G401.6 (cell line): ENCODE data around the gene RGS1.

ENCODE experiments used
- FAIRE-seq: peaks from 2 replicates; lab custom pipeline; 2012; peaks lifted over from hg19 to GRCh38; lab: Jason Lieb, UNC

RGS1 gene

GRCh38 chr1:192581131-192581927, 5.8 kb downstream of the RGS1 start:
- FAIRE-seq: no peak

GRCh38 chr1:192584866-192585265, 9.3 kb downstream of the RGS1 start:
- no peak for FAIRE-seq

GRCh38 chr1:192587386-192588266, 12.1 kb downstream of the RGS1 start:
- no peak for FAIRE-seq

DNA sequence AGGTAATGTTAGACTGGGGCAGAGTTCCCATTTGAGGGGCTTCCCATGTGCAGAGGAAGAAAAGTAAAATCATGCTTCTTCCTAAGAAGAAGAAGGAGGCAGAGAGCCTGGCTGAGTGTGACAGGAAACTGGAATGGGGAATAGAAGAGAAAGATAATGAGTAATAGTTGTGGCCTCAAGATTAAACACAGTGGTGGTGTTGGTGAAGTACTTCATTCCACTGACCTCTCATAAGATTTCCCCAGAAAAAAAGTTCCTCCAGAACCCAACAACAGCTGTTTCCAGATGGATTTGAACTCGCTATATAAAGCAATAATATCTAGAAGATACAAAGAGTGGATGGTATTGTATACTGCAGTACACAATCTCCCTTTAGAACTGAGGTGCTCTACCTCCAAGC, 13.0 kb downstream of the RGS1 start:
- no peak for FAIRE-seq

GRCh38 chr1:192589813-192590212, 14.2 kb downstream of the RGS1 start:
- no peak for FAIRE-seq

DNA sequence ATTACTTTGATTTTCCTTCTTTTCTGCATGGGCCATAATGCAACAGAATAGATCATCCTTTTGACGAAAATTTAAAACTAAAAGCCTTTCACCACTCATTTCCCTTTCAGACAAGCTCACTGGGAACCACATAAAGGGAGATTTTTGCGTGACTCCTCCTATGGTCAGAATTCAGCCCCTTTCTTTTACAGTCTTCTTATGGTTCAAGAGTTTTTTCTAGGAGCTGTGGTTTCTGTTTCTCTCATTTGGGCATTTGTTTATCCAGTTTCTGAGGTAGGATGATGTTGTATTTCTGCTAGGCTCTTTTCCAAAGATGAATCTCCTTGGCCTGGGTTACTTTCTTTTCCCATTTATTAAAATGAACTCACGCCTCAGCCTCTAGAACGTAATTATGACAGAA, 16.9 kb downstream of the RGS1 start:
- FAIRE-seq: no peak

- no peak for FAIRE-seq
These were observed 17.6 kb downstream of the RGS1 start for GRCh38 chr1:192592981-192593708.

GRCh38 chr1:192595299-192595698, 19.7 kb downstream of the RGS1 start:
- no peak for FAIRE-seq

DNA sequence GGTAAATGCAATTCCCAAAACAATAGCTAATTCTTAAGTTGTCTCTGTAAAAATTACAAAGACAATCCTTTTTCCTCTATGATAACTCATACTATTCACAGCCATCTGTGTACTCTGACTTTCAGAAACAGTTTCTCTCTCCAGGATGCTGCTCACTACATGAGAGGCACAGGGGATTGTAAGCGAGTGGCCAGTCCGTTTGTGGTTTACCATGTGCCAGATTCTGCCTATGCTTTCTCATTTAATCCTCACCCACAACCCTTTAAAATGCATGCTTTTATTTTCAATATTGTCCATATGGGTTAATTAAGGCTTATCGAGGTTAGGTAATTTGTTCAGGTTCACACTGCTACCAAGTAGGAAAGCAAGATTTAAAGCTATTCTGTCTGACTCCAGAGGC, 23.0 kb downstream of the RGS1 start:
- FAIRE-seq: no peak

DNA sequence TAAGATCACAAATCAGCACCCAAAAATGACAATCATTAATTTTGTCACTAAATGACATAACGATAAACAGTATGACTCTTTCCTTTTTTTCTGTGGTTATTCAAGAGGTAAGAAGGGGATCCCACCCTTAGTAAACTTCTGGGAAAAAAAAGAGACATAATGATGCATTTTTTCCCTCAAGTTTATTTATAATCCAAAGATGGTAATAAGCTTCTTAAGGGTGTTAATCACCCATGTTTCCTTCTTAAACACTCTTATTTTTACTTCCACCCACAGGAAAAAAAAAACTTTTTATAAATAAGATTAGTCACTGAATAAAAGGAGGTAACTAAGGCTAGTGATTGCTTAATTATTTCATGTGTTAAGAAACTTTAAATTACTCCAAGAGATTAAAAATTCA, 24.7 kb downstream of the RGS1 start:
- FAIRE-seq: peak; percentile 48

DNA sequence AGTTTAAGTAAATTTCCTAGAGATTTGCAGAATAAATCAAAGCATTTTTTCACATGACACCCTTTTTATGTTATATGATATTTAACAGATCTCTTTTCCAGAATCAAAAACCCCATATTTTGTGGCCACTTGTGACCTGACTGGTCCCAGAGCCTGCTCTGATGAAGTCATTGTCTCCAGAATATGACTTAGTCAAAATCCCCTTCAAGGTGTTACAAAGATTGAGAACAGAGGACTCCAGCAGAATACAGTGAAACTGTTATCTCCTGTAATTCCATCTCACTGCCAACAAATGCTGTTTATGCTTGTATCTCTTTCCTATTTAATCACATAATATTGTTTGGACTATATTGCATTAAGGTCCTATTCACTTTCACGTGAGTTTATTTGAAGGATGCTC, 25.6 kb downstream of the RGS1 start:
- FAIRE-seq: peak; percentile 8

DNA sequence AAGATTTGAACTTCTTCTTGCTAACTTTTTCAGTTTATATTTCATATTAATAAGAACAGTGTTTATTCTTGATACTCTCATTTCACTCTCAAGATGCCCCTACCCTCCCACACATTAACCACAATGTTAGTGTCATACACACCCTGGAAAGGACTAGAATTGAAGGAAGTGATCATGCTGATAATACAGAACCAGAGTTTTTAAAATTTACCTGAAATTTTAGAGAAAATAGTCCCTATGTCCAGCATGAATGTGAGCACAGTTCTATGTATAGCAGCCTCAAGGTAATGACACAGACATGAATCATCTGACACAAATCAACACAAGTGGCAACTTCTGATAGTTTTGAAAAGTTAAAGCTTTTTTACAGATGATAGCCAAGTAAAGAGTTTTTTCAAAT, 26.0 kb downstream of the RGS1 start:
- FAIRE-seq: no peak

DNA sequence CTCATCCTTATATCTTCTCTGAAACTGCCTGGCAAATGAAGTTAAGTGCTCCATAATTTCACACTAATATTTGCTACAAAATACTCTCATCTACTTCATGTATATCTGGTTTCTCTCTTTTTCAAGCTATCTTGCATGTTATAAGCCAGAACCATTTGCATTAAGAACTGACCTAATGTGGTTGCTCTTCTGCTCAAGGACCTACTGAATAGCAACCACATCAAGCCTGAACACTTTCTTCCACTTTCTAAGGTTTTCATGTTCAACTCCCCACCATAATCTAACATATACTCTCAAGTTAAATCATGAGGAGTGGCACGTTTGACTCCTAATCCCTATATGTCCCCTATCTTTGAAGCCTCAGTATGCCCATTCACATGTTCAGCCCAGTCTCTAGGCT, 27.2 kb downstream of the RGS1 start:
- FAIRE-seq: no peak

GRCh38 chr1:192603218-192603787, 27.7 kb downstream of the RGS1 start:
- FAIRE-seq: no peak

DNA sequence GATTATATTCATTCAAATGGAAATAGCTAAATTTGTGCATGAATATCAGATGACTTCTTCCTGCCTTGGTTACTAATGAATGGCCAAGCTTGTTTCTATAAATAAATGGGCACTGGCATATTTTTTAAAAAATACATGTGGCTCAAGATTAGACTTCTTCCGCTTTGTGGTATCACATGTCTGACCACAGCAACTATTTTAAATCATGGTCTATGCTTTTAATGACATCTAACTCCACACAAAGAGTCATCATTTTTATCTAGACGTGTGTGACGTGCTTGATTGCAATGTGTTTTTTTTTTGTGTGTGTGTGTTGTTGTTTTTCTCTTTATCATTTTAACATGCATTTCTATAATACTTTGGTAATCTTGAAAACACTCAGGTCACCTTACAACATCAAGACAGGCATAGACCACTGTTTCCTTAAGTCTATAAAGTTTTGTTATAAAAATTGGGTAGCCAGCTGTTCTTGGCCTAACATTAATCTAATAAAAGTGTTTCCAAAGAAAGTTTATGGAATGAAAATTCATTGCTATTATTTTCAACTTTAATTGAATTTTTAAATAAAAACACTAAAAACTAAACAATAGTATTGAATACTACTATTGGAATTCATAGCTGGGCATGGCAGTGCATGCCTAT, 29.5 kb downstream of the RGS1 start:
- no peak for FAIRE-seq

GRCh38 chr1:192608671-192609070, 33.1 kb downstream of the RGS1 start:
- no peak for FAIRE-seq

- FAIRE-seq: no peak
These were observed 33.8 kb downstream of the RGS1 start for GRCh38 chr1:192609110-192610079.

- FAIRE-seq: peak; percentile 98
These were observed 34.7 kb downstream of the RGS1 start for GRCh38 chr1:192610112-192610889.

- no peak for FAIRE-seq
These were observed 39.5 kb downstream of the RGS1 start for GRCh38 chr1:192615055-192615454.

GRCh38 chr1:192620071-192620635, 44.6 kb downstream of the RGS1 start:
- no peak for FAIRE-seq
